GM20431 (cell line): ENCODE measurements around the gene ABCF1.

Source experiments
- in situ Hi-C: fragments of 300-500 bp; cut with MseI, MboI; formaldehyde crosslinking; loops from one replicate; pipeline ENCODE4 v1.15.0; 2020; ENCODE audit warnings: low sequenced_read_pairs; ENCODE audit not compliant: unreplicated experiment

ABCF1 gene

GRCh38 chr6:30617565-30618269 is 46.5 kb downstream of the ABCF1 start, which contains the start of gene MRPS18B:
TSS of gene MRPS18B (plus strand) at chr6:30617840. CDS start at chr6:30617866, 26 bp downstream.
- in situ Hi-C loops = no loop called here

DNA sequence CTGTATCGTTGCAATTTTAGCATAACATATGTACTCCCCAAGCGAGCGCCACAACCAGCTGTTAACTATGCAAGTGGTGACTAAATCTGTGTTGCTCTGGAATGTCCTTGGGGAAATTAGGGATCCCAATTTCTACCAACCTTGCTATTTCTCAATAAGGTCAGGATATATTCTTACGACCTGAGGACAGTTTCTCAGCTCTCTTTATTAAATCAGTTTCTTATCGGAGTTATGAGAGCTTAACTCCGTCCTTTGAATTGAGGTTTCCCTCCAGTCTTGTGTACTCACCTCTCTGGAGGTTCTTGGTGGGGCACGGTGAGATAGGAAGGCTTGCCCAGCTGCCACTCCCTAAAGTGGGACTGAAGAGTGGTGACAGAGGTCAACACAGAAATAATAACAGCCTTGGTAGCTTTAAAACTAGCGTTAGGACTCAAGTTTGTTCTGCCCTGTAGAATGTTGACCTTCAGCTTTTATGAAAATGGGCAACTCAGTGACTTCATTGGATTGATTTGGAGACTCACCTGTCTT is 47.1 kb downstream of the ABCF1 start:
- in situ Hi-C loops = no loop called here

- in situ Hi-C loops = no loop called here
These were observed 48.3 kb downstream of the ABCF1 start for GRCh38 chr6:30619561-30619960.

DNA sequence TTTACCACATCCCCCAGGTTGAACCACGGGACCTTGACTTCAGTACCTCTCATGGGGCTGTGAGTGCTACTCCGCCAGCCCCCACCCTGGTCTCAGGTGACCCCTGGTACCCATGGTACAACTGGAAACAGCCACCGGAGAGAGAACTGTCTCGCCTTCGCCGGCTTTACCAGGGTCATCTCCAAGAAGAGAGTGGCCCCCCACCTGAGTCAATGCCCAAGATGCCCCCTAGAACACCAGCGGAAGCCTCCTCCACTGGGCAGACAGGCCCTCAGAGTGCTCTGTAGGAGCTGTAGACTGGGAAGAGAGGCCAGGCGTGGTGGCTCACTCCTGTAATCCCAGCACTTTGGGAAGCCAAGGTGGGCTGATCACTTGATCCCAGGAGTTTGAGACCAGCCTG is 54.3 kb downstream of the ABCF1 start:
- in situ Hi-C loops = no loop called here

DNA sequence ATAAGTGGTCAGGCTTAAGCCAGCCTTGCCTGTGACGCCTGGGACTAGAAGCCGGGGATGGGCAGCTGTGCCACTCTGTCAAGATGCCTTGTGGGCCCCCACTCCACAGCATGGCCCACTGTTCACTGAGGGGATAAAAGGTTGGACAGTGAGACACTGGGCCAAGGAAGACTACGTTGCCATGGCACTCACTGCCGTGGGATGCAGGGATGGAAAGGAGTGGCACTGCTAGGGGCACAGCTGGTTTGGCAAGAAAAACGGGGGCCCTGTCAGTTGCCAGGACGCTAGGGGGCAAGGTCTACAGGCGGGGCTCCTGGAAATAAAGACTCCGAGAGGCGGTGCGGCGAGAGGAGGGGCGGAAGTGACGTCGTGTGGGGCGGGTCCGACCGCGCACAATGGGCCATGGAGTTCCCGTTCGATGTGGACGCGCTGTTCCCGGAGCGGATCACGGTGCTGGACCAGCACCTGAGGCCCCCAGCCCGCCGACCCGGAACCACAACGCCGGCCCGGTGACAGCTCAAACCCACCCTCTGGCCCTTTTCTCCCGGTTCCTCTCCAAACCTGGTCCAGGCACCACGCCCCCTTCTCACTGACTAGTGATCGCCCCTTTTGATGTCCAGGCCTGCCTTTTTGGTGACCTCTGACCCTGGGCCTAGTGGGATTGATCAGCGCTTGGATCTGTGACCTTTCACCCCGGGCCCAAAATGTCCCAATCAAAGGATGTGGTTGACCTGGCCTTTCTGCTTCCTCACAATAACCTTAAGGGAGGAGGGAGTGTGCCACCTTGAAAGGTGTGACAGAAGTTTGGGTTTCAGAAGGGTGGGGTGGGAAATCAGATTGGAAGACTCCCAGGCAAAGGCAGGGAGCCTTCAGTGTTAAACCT is 55.5 kb downstream of the ABCF1 start, which contains the start of gene ATAT1:
Gene ATAT1, plus strand, starts transcription at position 391 of the 883 bp plus-strand sequence.
- in situ Hi-C loops = no loop called here

GRCh38 chr6:30635834-30636233 is 64.6 kb downstream of the ABCF1 start:
- in situ Hi-C loops = no loop called here

- in situ Hi-C loops = no loop called here
These were observed 69.2 kb downstream of the ABCF1 start for GRCh38 chr6:30640481-30640880.

DNA sequence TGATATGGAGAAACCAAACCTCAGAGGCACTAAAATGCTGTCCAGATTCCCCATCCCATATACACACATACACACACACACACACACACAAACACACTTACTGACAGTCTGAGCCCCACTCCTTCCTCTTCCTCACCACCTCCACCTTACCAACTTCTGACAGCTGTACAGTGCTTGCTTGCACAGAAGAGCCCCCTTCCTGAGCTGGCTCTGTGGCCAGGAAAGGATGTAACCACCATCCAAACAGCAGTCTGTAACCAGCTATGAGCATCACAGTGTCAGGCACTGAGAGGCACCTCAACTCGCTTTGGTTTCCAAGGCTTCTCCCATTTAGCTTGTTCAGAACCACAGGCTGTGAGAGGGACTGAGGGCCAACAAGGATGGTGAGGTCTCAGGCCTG is 69.8 kb downstream of the ABCF1 start:
- in situ Hi-C loops = no loop called here
